Measurements from ENCODE around the gene MALRD1.
"Not testable (repeated sequence)": the region's sequence is repeated elsewhere in the genome, so short reads cannot be mapped to it uniquely, and the experiment has no call there.

MALRD1 gene

GRCh38 chr10:19730167-19730906 lies 681.7 kb downstream of the MALRD1 start:
- Mint-ChIP-seq H3K4me3 (no peak overlapping the region), H3K27me3 (ENCODE audit: low read depth, poor library complexity) (no peaks in the 10 kb centered on the region), H3K36me3 (ENCODE audit: low read depth) (no peaks in the 10 kb centered on the region), H3K27ac (no peak overlapping the region), H3K9me3 (peaks cover under 1% of the 10 kb centered on the region), H3K4me1 (no peaks in the 10 kb centered on the region)
- DNase-seq, result no peak
- TF ChIP-seq CTCF (IDR thresholded peaks at IDR 0.05), result no peak

- Mint-ChIP-seq H3K4me3 (no peak overlapping the region), H3K27me3 (ENCODE audit: low read depth, poor library complexity) (no peaks in the 10 kb centered on the region), H3K27ac (no peak overlapping the region), H3K9me3 (no peaks in the 10 kb centered on the region), H3K4me1 (no peaks in the 10 kb centered on the region), H3K36me3 (ENCODE audit: low read depth) (no peaks in the 10 kb centered on the region)
- DNase-seq, result no peak
- no peak for TF ChIP-seq CTCF (IDR thresholded peaks at IDR 0.05)
These were observed 682.3 kb downstream of the MALRD1 start for GRCh38 chr10:19730907-19731217.

- H3K36me3 Mint-ChIP-seq (ENCODE audit: low read depth), result no peaks in the 10 kb centered on the region
- TF ChIP-seq CTCF (IDR thresholded peaks at IDR 0.05), result no peak
These were observed 683.0 kb downstream of the MALRD1 start for GRCh38 chr10:19731560-19731959.

GRCh38 chr10:19738440-19738839 lies 689.8 kb downstream of the MALRD1 start:
- TF ChIP-seq CTCF (IDR thresholded peaks at IDR 0.05), result no peak
- Mint-ChIP-seq H3K36me3 (ENCODE audit: low read depth) (no peaks in the 10 kb centered on the region), H3K27me3 (ENCODE audit: low read depth, poor library complexity) (no peaks in the 10 kb centered on the region), H3K4me3 (no peak overlapping the region), H3K4me1 (peaks cover 12% of the 10 kb centered on the region), H3K9me3 (peaks cover 25% of the 10 kb centered on the region), H3K27ac (no peak overlapping the region)
- DNase-seq, result no peak

More at GRCh38 chr10:19731560-19731959, 683.0 kb downstream of the MALRD1 start:
- Mint-ChIP-seq H3K4me3 (no peak overlapping the region), H3K27ac (peak overlapping the region; percentile 61), H3K27me3 (ENCODE audit: low read depth, poor library complexity) (no peaks in the 10 kb centered on the region), H3K9me3 (no peaks in the 10 kb centered on the region), H3K4me1 (no peaks in the 10 kb centered on the region)
- DNase-seq, result no peak

GRCh38 chr10:19739232-19739631 lies 690.6 kb downstream of the MALRD1 start:
- DNase-seq; H3K4me3 Mint-ChIP-seq; H3K36me3 Mint-ChIP-seq (ENCODE audit: low read depth); H3K27ac Mint-ChIP-seq; H3K27me3 Mint-ChIP-seq (ENCODE audit: low read depth, poor library complexity): not testable (repeated sequence)
- Mint-ChIP-seq H3K9me3 (peaks cover 25% of the 10 kb centered on the region), H3K4me1 (peaks cover 12% of the 10 kb centered on the region)

GRCh38 chr10:19742144-19742543 lies 693.5 kb downstream of the MALRD1 start:
- not testable (repeated sequence) for DNase-seq; H3K4me3 Mint-ChIP-seq; H3K36me3 Mint-ChIP-seq (ENCODE audit: low read depth); H3K27me3 Mint-ChIP-seq (ENCODE audit: low read depth, poor library complexity)
- peaks cover 12% of the 10 kb centered on the region for H3K4me1 Mint-ChIP-seq
- peak overlapping the region; percentile 98 for H3K27ac Mint-ChIP-seq
- peaks cover 20% of the 10 kb centered on the region for H3K9me3 Mint-ChIP-seq

GRCh38 chr10:19745672-19746071 lies 697.1 kb downstream of the MALRD1 start:
- H3K4me3 Mint-ChIP-seq, result no peak overlapping the region
- peaks cover 3% of the 10 kb centered on the region for H3K27me3 Mint-ChIP-seq (ENCODE audit: low read depth, poor library complexity)
- no peak overlapping the region for H3K27ac Mint-ChIP-seq
- peaks cover 6% of the 10 kb centered on the region for H3K9me3 Mint-ChIP-seq
- H3K4me1 Mint-ChIP-seq, result peaks cover 12% of the 10 kb centered on the region
- no peak for DNase-seq
- no peaks in the 10 kb centered on the region for H3K36me3 Mint-ChIP-seq (ENCODE audit: low read depth)
- TF ChIP-seq CTCF (IDR thresholded peaks at IDR 0.05), result no peak

Measured in nephron progenitor cell (in vitro differentiated cells).